ENCODE data around the gene SNX18.

GRCh38 chr5:54581831-54582548 is 64.4 kb downstream of the SNX18 start:
- TF ChIP-seq CTCF (IDR thresholded peaks at IDR 0.05), result no peak
- TF ChIP-seq POLR2A (IDR thresholded peaks at IDR 0.05), result no peak
- TF ChIP-seq POLR2AphosphoS5 (IDR thresholded peaks at IDR 0.05; ENCODE audit: insufficient read depth in 1 of 2, low read depth in 1 of 2), result peak in 1 of 2 donors; percentile 67

All from vagina (tissue), 2 donors.